HepG2 (cell line): Measurements from ENCODE around the gene PDE8B. TPM values are rescaled to one million over a fixed set of nuclear protein-coding genes. Genes with fewer than 3 reads are reported as not detected.

ENCODE experiments used
- ATAC-seq: fragments of 200-7000 bp; cut with Tn5 transposase; 3 replicates; pipeline ENCODE4 v1.9.1; 2020; ENCODE audit warnings: mild to moderate bottlenecking, moderate library complexity
- BruUV-seq: library from RNA; stranded (reverse); fragments of 400-500 nt; replicated peaks from 2 replicates; lab custom pipeline; 2021; lab: Mats Ljungman, UMichigan
- CTCF ChIA-PET: fragments of 300-600 bp; formaldehyde crosslinking; extraction: SDS; loops from one replicate; lab custom pipeline; 2021; ENCODE audit warnings: low total read pairs, inconsistent platforms, low intra/inter-chr PET ratio; lab: Yijun Ruan, JAX
- POLR2A ChIA-PET: fragments of 350-600 bp; sonication (Branson Sonifier 250); formaldehyde crosslinking; loops from one replicate; lab custom pipeline; 2020; ENCODE audit warnings: antibody characterized with exemption, inconsistent platforms; lab: Yijun Ruan, JAX
- DNase-seq: peaks from one replicate; pipeline ENCODE4 v3.0.0-alpha.2; 2015; ENCODE audit warnings: low spot score
- FAIRE-seq: peaks from 3 replicates; lab custom pipeline; 2011; peaks lifted over from hg19 to GRCh38; lab: Jason Lieb, UNC
- H2AFZ ChIP-seq: one replicate; pipeline ENCODE4 v1.6.1; 2011; ENCODE audit warnings: low read length, inconsistent platforms
- H3K27ac ChIP-seq: fragments of 300-600 bp; 3 replicates; pipeline ENCODE4 v1.8.0; 2011; ENCODE audit warnings: mixed run types, mild to moderate bottlenecking, mixed read lengths, low read length, inconsistent platforms; ENCODE audit not compliant: insufficient read depth; ENCODE audit errors: extremely low read length
- H3K27me3 ChIP-seq, 2 experiments: fragments of 200-600 bp in 1 of 2; 2 replicates in 1 of 2; 3 replicates in 1 of 2; pipeline versions ENCODE4 v1.6.0 to v1.8.0; 2011; ENCODE audit warnings: low read length in 2 of 2, mild to moderate bottlenecking in 2 of 2, moderate library complexity in 2 of 2, inconsistent platforms in 1 of 2; ENCODE audit not compliant: insufficient read depth in 2 of 2, control insufficient read depth in 1 of 2
- H3K36me3 ChIP-seq, 2 experiments: fragments of 200-600 bp in 1 of 2; replicated peaks in 1 of 2; 2 replicates in 1 of 2; 3 replicates in 1 of 2; pipeline versions ENCODE4 v1.5.1 to v1.8.0; 2011; ENCODE audit warnings: low read length in 2 of 2, inconsistent platforms in 1 of 2; ENCODE audit not compliant: insufficient read depth in 2 of 2, control insufficient read depth in 1 of 2
- H3K4me1 ChIP-seq: 2 replicates; pipeline ENCODE4 v1.5.1; 2012; ENCODE audit warnings: low read length, inconsistent platforms; ENCODE audit not compliant: insufficient read depth
- H3K4me2 ChIP-seq: 2 replicates; pipeline ENCODE4 v1.6.0; 2011; ENCODE audit warnings: low read depth, low read length, inconsistent platforms
- H3K4me3 ChIP-seq, 3 experiments: fragments of 200-600 bp in 1 of 3; sonication (generic), shearing (Covaris generic) in 1 of 3; replicated peaks in 1 of 3; 2 replicates each; pipeline ENCODE4 v1.5.1; 2011 to 2016; ENCODE audit warnings: low read length in 3 of 3, inconsistent platforms in 2 of 3, low read depth in 2 of 3, mild to moderate bottlenecking in 2 of 3, control low read depth in 1 of 3, mixed read lengths in 1 of 3; ENCODE audit not compliant: insufficient read depth in 1 of 3
- H3K79me2 ChIP-seq: one replicate; pipeline ENCODE4 v1.6.1; 2011; ENCODE audit warnings: low read length, inconsistent platforms; ENCODE audit not compliant: insufficient read depth
- H3K9ac ChIP-seq: 2 replicates; pipeline ENCODE4 v1.6.0; 2011; ENCODE audit warnings: mild to moderate bottlenecking, low read depth, low read length, inconsistent platforms; ENCODE audit not compliant: insufficient read depth
- H3K9me3 ChIP-seq: 2 replicates; pipeline ENCODE4 v1.5.1; 2012; ENCODE audit warnings: mild to moderate bottlenecking, low read length
- H4K20me1 ChIP-seq: 2 replicates; pipeline ENCODE4 v1.6.0; 2011; ENCODE audit warnings: inconsistent platforms, mild to moderate bottlenecking, low read length, moderate library complexity; ENCODE audit not compliant: insufficient read depth
- ATF7 ChIP-seq, 2 experiments: fragments of 450-650 bp in 1 of 2; sonication (generic) in 1 of 2; formaldehyde crosslinking in 1 of 2; IDR thresholded peaks; 2 replicates each; pipeline versions ENCODE4 v1.4.0 to v1.6.1; 2016 to 2020; ENCODE audit warnings: antibody characterized with exemption in 1 of 2, mild to moderate bottlenecking in 1 of 2, missing genetic modification reagents in 1 of 2
- CEBPB ChIP-seq: IDR thresholded peaks from 2 replicates; pipeline ENCODE4 v1.6.1; 2011; ENCODE audit warnings: low read depth, low read length, improper control_type of control experiment, borderline replicate concordance
- CREB1 ChIP-seq, 2 experiments: fragments of 450-650 bp in 1 of 2; IDR thresholded peaks; 2 replicates each; pipeline ENCODE4 v1.6.1; 2016 to 2017; ENCODE audit warnings: control low read depth in 1 of 2, mild to moderate bottlenecking in 1 of 2, missing compliant biosample characterization in 1 of 2, missing genetic modification characterization in 1 of 2
- GABPA ChIP-seq, 2 experiments: IDR thresholded peaks; 2 replicates each; pipeline ENCODE4 v1.6.1; 2011 to 2016; ENCODE audit warnings: low read depth in 2 of 2, low read length in 1 of 2, missing biosample characterization in 1 of 2, missing genetic modification characterization in 1 of 2
- STAT5B ChIP-seq: sonication (generic); formaldehyde crosslinking; IDR thresholded peaks from 2 replicates; pipeline ENCODE4 v1.4.0; 2020; ENCODE audit warnings: missing genetic modification reagents
- WIZ ChIP-seq: sonication (generic); formaldehyde crosslinking; IDR thresholded peaks from 2 replicates; pipeline ENCODE4 v1.5.1; 2020; ENCODE audit warnings: mild to moderate bottlenecking, missing genetic modification reagents
- ZBTB7A ChIP-seq: sonication (generic); formaldehyde crosslinking; IDR thresholded peaks from 2 replicates; pipeline ENCODE4 v1.8.0; 2022; ENCODE audit warnings: mild to moderate bottlenecking, missing genetic modification reagents
- ZNF879 ChIP-seq: sonication (generic); formaldehyde crosslinking; IDR thresholded peaks from 2 replicates; pipeline ENCODE4 v1.8.1; 2023; ENCODE audit warnings: missing genetic modification reagents
- WGBS: methylation state at CpG from one replicate; pipeline ENCODE4 v1.1.6; 2017; ENCODE audit warnings: low lambda C conversion rate; 5-methylcytosine and 5-hydroxymethylcytosine counted together
- in situ Hi-C: cut with HindIII; loops from 2 replicates; pipeline ENCODE4 v1.10.0; 2017; ENCODE audit warnings: low pct_unique_long_range_greater_than_20kb; ENCODE audit not compliant: extremely low pct_ligation_motif_present
- intact Hi-C: fragments of 100-400 bp; cut with micrococcal nuclease; formaldehyde crosslinking; loops from one replicate; pipeline ENCODE4 v1.10.0; 2022; ENCODE audit not compliant: unreplicated experiment
- polyA plus RNA-seq, 8 experiments: library from polyadenylated mRNA; depleted of rRNA in 3 of 8; stranded (reverse) in 7 of 8; unstranded in 1 of 8; fragments of >200 nt; fragmentation: Illumina TruSeq in 4 of 8; extraction: Trizol in 4 of 8; gene quantifications; 2 replicates each; pipeline versions ENCODE4 v1.2.1 to v1.2.3, GENCODE V29; 2011 to 2016; ENCODE audit warnings: low read depth in 4 of 8, missing spikeins in 1 of 8, mixed read lengths in 1 of 8; ENCODE audit not compliant: insufficient read depth in 1 of 8
- total RNA-seq, 5 experiments: library from RNA; depleted of rRNA; stranded (reverse); fragments of >200 nt; fragmentation: Illumina TruSeq; extraction: Trizol; gene quantifications; 2 replicates each; pipeline ENCODE4 v1.2.3, GENCODE V29; 2016; ENCODE audit warnings: low read depth in 1 of 5
- TF ChIP-seq, protein P1 (sequence below): sonication (generic); formaldehyde crosslinking; IDR thresholded peaks from 2 replicates; pipeline ENCODE4 v1.4.0; 2020; ENCODE audit warnings: missing genetic modification reagents; ENCODE audit errors: not compliant biosample characterization

PDE8B gene
- total and polyA plus RNA-seq, 2 of the 13 experiments (the other 11 are each of a cell fraction or from before 2014, with no cell fraction given), result 0.07 TPM; not detected in 1

DNA sequence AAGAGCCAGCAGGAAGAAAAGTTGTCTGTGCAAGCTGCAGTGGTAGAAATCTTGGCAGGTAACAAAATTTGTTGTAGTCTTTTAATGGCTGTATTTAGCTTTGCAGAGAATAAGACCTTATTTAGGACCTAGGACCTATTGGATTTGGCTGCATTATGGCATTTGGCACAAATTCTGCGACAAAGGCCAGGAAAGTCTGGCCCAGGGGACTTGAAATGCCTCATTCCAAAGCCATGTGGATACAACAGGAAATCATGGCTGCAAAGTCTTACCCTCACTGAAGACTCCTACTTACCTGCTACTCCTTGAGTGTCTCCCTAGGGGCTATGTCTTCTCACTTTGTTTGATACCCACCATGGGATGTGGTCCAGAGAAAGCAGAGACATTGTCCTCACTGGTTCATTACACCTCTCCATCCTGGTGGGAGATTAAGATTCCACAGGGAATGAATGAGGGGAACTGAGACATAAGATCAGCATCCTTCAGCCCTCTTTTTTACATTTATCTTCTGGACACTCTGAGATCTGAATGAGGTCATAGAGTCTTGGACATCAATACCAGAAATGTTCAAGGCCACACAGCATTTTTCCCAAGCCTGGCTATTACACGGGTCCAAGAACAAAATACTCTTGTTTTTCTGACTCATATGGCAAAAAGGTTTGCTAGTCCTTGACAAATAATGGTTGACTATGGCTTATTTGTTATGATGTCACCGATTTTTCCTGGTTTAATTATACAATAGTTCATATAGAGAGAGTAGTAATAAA, 119.4 kb downstream of the PDE8B start:
- ChIA-PET POLR2A (no interaction called here), CTCF (no interaction called here)
- WGBS, result 16% methylated on average over 3 of the region's 3 CpGs
- DNase-seq (no peak), FAIRE-seq (no peak), ATAC-seq (no peak)
- Histone ChIP-seq H3K79me2 (no peaks in the 10 kb centered on the region), H2AFZ (no peak overlapping the region), H3K4me1 (no peaks in the 10 kb centered on the region), H3K27ac (no peak overlapping the region), H3K4me2 (no peak overlapping the region), H3K27me3 (no peaks in the 10 kb centered on the region; a peak in 2 of 5 replicates), H3K4me3 (no peak overlapping the region), H3K36me3 (no peaks in the 10 kb centered on the region), H4K20me1 (no peaks in the 10 kb centered on the region; the same call in 1 of the 2 replicates), H3K9ac (no peak overlapping the region), H3K9me3 (no peaks in the 10 kb centered on the region)
- in situ Hi-C loops (no loop called here), intact Hi-C loops (no loop called here)
- no TSS peak for BruUV-seq
- 0 out of 2 replicates have a peak, but pooled peaks have one; percentile 24 for TF ChIP-seq CREB1 (IDR thresholded peaks at IDR 0.05)
- no peak for TF ChIP-seq CREB1 (CRISPR knock-in tag; IDR thresholded peaks at IDR 0.05)
- no peak for TF ChIP-seq WIZ
- TF ChIP-seq ATF7 (IDR thresholded peaks at IDR 0.05), result peak; percentile 35; the same call in 1 of the 2 replicates
- no peak for TF ChIP-seq ATF7 (CRISPR knock-in tag; IDR thresholded peaks at IDR 0.05)

DNA sequence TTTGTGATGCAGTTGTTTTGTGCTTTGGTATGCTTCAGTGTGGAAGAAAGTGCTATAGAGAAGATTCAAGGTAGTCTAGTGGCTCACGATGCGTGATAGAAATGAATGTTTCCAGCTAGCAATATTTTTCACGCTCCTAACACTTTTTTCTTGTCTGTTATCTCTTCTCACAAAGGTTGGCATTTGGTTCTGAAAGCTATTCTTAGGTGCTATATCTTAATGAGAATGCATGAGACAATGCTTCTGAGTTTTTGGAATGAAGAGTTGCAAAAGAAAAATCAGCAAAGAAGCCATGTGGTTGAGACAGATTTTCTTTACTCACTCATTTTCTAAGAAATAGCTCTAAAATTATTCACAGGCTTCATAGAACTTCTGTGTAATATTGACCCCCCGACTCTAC, 122.6 kb downstream of the PDE8B start:
- 59% methylated on average over 4 of the region's 4 CpGs for WGBS
- intact Hi-C loops (no loop called here), in situ Hi-C loops (no loop called here)
- FAIRE-seq, result no peak
- H3K4me1 ChIP-seq, result no peaks in the 10 kb centered on the region
- no peak for DNase-seq
- ChIA-PET POLR2A (no interaction called here), CTCF (no interaction called here)
- H3K9me3 ChIP-seq, result no peaks in the 10 kb centered on the region
- no peak overlapping the region for H3K4me3 ChIP-seq
- no peak overlapping the region for H3K27ac ChIP-seq
- H2AFZ ChIP-seq, result no peak overlapping the region
- no peak overlapping the region for H3K9ac ChIP-seq
- ATAC-seq, result no peak
- H3K4me2 ChIP-seq, result no peak overlapping the region
- H3K79me2 ChIP-seq, result no peaks in the 10 kb centered on the region
- H3K36me3 ChIP-seq, result no peaks in the 10 kb centered on the region
- H4K20me1 ChIP-seq, result no peaks in the 10 kb centered on the region; the same call in 1 of the 2 replicates
- no TSS peak for BruUV-seq
- peaks cover 0 to 3% of the 10 kb centered on the region in 2 experiments; a peak in 2 of 5 replicates for H3K27me3 ChIP-seq
- no peak for TF ChIP-seq CEBPB
- TF ChIP-seq ZNF879 (CRISPR knock-in tag), result no peak
- no peak for TF ChIP-seq STAT5B (CRISPR knock-in tag)
- no peak for TF ChIP-seq ZBTB7A (CRISPR knock-in tag)
- no peak for TF ChIP-seq GABPA (IDR thresholded peaks at IDR 0.05; ENCODE audit: low read depth, low read length)
- TF ChIP-seq GABPA (CRISPR knock-in tag; IDR thresholded peaks at IDR 0.05; ENCODE audit: low read depth), result no peak
- TF ChIP-seq, protein P1, sequence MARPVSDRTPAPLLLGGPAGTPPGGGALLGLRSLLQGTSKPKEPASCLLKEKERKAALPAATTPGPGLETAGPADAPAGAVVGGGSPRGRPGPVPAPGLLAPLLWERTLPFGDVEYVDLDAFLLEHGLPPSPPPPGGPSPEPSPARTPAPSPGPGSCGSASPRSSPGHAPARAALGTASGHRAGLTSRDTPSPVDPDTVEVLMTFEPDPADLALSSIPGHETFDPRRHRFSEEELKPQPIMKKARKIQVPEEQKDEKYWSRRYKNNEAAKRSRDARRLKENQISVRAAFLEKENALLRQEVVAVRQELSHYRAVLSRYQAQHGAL, result no peak
